BLaER1 treated with 17β-estradiol and CSF1 and Interleukin-3, amounts not matched to agents 10 nM and 100 nM (cell line): ENCODE data around the gene AP1G1.
"Not testable (repeated sequence)": the region's sequence is repeated elsewhere in the genome, so short reads cannot be mapped to it uniquely, and the experiment has no call there.

ENCODE experiments used
- H3K27ac ChIP-seq, 11 experiments: shearing (Covaris generic); formaldehyde crosslinking; 2 replicates each; pipeline ENCODE4 v1.8.1; 2022
- H3K27me3 ChIP-seq, 11 experiments: shearing (Covaris generic); formaldehyde crosslinking; 2 replicates each; pipeline ENCODE4 v1.8.1; 2022
- H3K36me3 ChIP-seq, 11 experiments: shearing (Covaris generic); formaldehyde crosslinking; 2 replicates each; pipeline ENCODE4 v1.8.1; 2022
- H3K4me1 ChIP-seq, 10 experiments: shearing (Covaris generic); formaldehyde crosslinking; 2 replicates each; pipeline ENCODE4 v1.8.1; 2022
- H3K4me2 ChIP-seq, 11 experiments: shearing (Covaris generic); formaldehyde crosslinking; 2 replicates each; pipeline ENCODE4 v1.8.1; 2022
- H3K4me3 ChIP-seq, 10 experiments: shearing (Covaris generic); formaldehyde crosslinking; 2 replicates each; pipeline ENCODE4 v1.8.1; 2022
- H3K9ac ChIP-seq, 11 experiments: shearing (Covaris generic); formaldehyde crosslinking; 2 replicates each; pipeline ENCODE4 v1.8.1; 2022
- H3K9me3 ChIP-seq, 11 experiments: shearing (Covaris generic); formaldehyde crosslinking; replicated peaks in 1 of 11; 2 replicates each; pipeline ENCODE4 v1.8.1; 2022
- H4K20me1 ChIP-seq, 11 experiments: shearing (Covaris generic); formaldehyde crosslinking; 2 replicates each; pipeline ENCODE4 v1.8.1; 2022
- Cebpa-rat ChIP-seq, 11 experiments: shearing (Covaris generic); IDR thresholded peaks; 2 replicates each; pipeline ENCODE4 v1.8.1; 2022

Gene AP1G1

DNA sequence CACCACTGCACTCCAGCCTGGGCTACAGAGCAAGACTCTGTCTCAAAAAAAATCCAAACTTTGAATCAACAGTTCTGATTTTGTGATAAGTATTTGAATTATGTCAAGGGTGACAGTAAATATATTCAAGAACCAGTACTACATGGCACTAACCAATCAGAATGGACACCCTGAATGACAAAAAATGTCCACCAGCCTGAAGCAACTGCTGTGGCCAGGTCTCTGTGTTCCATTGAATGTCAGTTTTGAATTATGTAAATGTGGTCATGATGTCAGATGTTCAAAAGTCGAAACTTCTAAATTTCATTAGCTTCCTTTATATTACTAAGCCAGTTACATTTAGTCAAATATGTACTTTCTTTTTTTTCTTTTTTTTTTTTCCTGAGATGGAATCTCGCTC lies 21.7 kb upstream of the AP1G1 start:
- Histone ChIP-seq H3K4me2 (no peak overlapping the region), H3K27me3 (no peaks in the 10 kb centered on the region), H3K27ac (no peak overlapping the region), H3K9me3 (peaks cover 0 to 5% (median 0%) of the 10 kb centered on the region in 11 experiments; a peak in 1 of 22 replicates), H3K36me3 (peaks cover 0 to 13% (median 4%) of the 10 kb centered on the region in 11 experiments; a peak in 8 of 22 replicates), H3K4me3 (no peak overlapping the region), H3K4me1 (0 out of 20 replicates have a peak, but pooled peaks cover 0 to 5% (median 0%) of the 10 kb centered on the region in 10 experiments), H3K9ac (no peak overlapping the region), H4K20me1 (no peaks in the 10 kb centered on the region)
- no peak for TF ChIP-seq Cebpa-rat (IDR thresholded peaks at IDR 0.05)

DNA sequence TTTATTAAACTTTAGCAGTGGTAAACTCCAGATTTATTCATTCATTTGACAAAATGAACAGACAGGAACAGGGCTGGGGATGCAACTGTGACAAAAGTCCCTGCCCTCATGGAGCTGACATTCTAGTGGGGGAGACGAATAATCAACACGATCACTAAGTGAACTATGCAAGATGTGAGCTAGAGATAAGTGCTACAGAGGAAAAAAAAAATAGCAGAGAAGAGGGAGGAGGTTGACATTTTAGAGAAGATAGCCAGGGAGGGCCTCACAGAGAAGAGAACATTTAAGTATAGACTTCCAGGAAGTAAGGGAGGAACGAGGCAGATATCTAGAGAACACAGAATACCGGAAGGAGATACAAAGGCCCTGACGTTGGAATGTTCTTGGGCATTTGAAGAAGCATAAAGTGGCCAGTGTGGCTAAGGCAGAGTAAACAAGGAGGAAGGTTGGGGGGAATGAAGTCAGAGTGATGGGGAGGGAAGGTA lies 17.9 kb upstream of the AP1G1 start:
- H4K20me1 ChIP-seq, result no peaks in the 10 kb centered on the region
- no peak for TF ChIP-seq Cebpa-rat (IDR thresholded peaks at IDR 0.05)
- H3K4me3 ChIP-seq, result no peak overlapping the region
- H3K9me3 ChIP-seq, result peaks cover 0 to 5% (median 0%) of the 10 kb centered on the region in 11 experiments; a peak in 1 of 22 replicates
- H3K9ac ChIP-seq, result no peak overlapping the region
- H3K4me2 ChIP-seq, result no peak overlapping the region
- H3K4me1 ChIP-seq, result 0 out of 20 replicates have a peak, but pooled peaks cover 0 to under 1% (median 0%) of the 10 kb centered on the region in 10 experiments
- H3K36me3 ChIP-seq, result peaks cover 0 to 34% (median 9%) of the 10 kb centered on the region in 11 experiments; a peak in 12 of 22 replicates
- no peak overlapping the region for H3K27ac ChIP-seq
- no peaks in the 10 kb centered on the region for H3K27me3 ChIP-seq

DNA sequence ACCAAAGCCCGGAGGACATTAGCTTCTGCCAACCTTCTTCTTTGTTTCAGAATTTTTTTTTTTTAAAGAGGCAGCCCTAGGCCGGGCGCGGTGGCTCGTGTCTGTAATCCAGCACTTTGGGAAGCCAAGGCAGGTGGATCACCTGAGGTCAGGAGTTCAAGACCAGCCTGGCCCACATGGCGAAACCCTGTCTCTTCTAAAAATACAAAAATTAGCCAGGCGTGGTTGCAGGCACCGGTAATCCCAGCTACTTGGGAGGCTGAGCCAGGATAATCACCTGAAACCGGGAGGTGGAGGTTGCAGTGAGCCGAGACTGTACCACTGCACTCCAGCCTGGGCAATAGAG lies 8.5 kb upstream of the AP1G1 start:
- peak overlapping the region in 5 of 11 experiments; percentile 7 to 69 (median 62); a peak in 8 of 22 replicates for H3K9ac ChIP-seq
- not testable (repeated sequence) for H4K20me1 ChIP-seq, H3K36me3 ChIP-seq, H3K27me3 ChIP-seq, H3K9me3 ChIP-seq, H3K4me3 ChIP-seq
- H3K27ac ChIP-seq, result peak overlapping the region in 9 of 11 experiments; percentile 10 to 85 (median 73); a peak in 18 of 22 replicates
- peaks cover 19 to 42% (median 29%) of the 10 kb centered on the region in 10 experiments; a peak in 19 of 20 replicates for H3K4me1 ChIP-seq
- H3K4me2 ChIP-seq, result peak overlapping the region in 8 of 11 experiments; percentile 12 to 84 (median 67); a peak in 14 of 22 replicates

DNA sequence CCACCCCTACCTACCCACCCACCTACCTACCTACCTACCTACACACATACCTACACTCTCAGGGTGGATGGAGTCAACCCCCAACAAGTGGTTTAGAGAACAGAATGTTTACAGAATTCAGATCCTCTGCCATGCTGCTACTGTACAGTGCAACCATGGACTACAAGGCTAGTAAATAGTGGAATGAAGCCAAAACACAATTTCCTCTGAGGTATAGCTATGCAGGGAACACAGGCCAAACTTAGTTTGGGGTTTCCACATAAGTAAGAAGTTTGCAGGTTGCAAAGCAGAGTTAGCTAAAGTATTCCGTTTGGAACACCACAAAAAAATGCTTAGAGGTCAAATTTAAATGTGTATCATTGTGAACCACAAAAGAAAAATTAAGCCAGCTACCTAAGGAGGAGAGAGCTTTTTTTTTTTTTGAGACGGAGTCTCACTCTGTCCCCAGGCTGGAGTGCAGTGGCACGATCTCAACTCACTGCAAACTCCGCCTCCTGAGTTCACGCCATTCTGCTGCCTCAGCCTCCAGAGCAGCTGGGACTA lies 2.7 kb upstream of the AP1G1 start:
- Histone ChIP-seq H4K20me1 (peaks cover 2 to 22% (median 16%) of the 10 kb centered on the region in 11 experiments; a peak in 20 of 22 replicates), H3K4me2 (peak overlapping the region in 3 of 11 experiments; percentile 7 to 23 (median 12); a peak in 3 of 22 replicates), H3K27ac (no peak overlapping the region), H3K36me3 (peaks cover 0 to 10% (median 4%) of the 10 kb centered on the region in 11 experiments; a peak in 9 of 22 replicates), H3K4me3 (no peak overlapping the region), H3K9ac (no peak overlapping the region), H3K27me3 (no peaks in the 10 kb centered on the region), H3K4me1 (peaks cover 18 to 44% (median 24%) of the 10 kb centered on the region in 10 experiments), H3K9me3 (no peaks in the 10 kb centered on the region)
- TF ChIP-seq Cebpa-rat (IDR thresholded peaks at IDR 0.05), result no peak

DNA sequence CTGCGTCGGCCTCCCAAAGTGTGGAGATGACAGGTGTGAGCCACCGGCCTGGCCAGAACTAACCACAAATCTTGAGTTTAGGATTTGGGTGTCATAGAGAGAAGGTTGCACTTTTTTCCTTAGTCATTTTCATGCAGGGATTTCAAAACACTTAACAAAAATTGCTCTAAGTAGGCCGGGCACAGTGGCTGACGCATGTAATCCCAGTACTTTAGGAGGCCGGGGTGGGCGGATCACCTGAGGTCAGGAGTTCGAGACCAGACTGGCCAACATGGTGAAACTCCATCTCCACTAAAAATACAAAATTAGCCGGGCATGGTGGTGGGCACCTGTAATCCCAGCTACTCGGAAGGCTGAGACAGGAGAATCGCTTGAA lies 1.5 kb upstream of the AP1G1 start:
- H3K4me2 ChIP-seq, result peak overlapping the region; percentile 76 to 86 (median 83); a peak in 20 of 22 replicates
- H3K4me3 ChIP-seq, result peak overlapping the region in 2 of 10 experiments; percentile 94 to 97; a peak in 1 of 20 replicates
- not testable (repeated sequence) for H3K27me3 ChIP-seq, H3K9me3 ChIP-seq
- H4K20me1 ChIP-seq, result peaks cover 12 to 34% (median 28%) of the 10 kb centered on the region in 11 experiments; a peak in 21 of 22 replicates
- H3K9ac ChIP-seq, result peak overlapping the region in 2 of 11 experiments; percentile 91 to 99; a peak in 2 of 22 replicates
- peaks cover 3 to 22% (median 13%) of the 10 kb centered on the region in 11 experiments; a peak in 18 of 22 replicates for H3K36me3 ChIP-seq
- peaks cover 26 to 44% (median 31%) of the 10 kb centered on the region in 10 experiments for H3K4me1 ChIP-seq
- peak overlapping the region in 8 of 11 experiments; percentile 94 to 100 (median 99); a peak in 10 of 22 replicates for H3K27ac ChIP-seq

DNA sequence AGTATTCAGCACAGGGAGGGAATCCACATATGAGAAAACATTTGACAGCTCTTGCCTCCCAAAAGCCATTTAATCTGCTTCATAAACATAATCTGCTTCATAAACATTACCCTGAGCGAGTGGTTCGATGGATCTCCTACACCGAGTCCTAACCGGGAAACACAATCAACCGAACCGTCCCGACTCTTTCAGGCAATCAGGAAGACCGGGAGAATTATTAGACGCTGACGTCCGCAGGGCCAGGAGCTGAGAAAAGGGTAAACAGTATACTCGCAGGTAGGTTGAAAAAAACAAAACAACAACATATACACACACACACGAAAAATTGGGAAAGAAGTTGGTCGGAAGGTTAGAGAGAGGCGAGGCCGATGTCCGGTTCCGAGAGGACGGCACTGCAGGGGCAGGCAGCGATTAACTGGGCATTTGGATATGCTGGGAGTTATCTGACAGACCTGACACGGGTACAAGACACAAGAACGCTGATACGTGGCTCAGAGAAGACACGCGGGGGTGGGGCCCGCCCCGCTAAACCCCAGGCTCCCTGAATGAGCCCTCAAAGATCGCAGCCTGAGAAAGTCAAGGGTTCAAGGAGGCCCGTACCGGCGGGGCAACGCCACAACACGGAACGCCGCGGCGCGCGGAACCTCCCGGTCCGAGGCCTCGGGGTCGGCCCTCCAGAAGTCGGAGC lies 585 bp downstream of the AP1G1 start:
- H3K9me3 ChIP-seq, result no peaks in the 10 kb centered on the region
- peak overlapping the region; percentile 72 to 95 (median 90) for H3K4me2 ChIP-seq
- peak overlapping the region; percentile 91 to 100 (median 97) for H3K9ac ChIP-seq
- H4K20me1 ChIP-seq, result peaks cover 31 to 55% (median 48%) of the 10 kb centered on the region in 11 experiments; a peak in 21 of 22 replicates
- no peaks in the 10 kb centered on the region for H3K27me3 ChIP-seq
- TF ChIP-seq Cebpa-rat (IDR thresholded peaks at IDR 0.05), result no peak
- H3K4me3 ChIP-seq, result peak overlapping the region; percentile 79 to 99 (median 94)
- peaks cover 26 to 44% (median 34%) of the 10 kb centered on the region in 10 experiments for H3K4me1 ChIP-seq
- H3K27ac ChIP-seq, result peak overlapping the region; percentile 94 to 100 (median 99)
- peaks cover 20 to 43% (median 32%) of the 10 kb centered on the region in 11 experiments; a peak in 20 of 22 replicates for H3K36me3 ChIP-seq

DNA sequence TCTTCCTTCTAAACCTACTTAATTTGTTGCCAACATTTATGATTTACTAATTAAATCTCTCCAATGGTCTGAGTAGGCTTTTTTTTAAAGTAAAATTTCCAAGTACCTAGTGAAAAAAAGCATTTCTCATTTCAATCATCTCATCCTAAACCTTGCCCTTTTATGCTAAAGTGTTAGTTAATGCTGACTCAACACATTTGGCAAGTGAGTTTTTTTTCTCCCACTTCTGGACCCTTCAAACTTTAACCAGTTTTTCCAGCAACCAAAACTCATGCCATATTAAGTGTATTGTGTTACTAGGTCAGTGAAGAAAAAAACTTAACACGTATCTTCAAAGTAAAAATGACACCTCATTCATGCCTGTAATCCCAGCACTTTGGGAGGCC lies 5.3 kb downstream of the AP1G1 start:
- Histone ChIP-seq H3K9me3 (no peaks in the 10 kb centered on the region), H3K4me1 (peaks cover 13 to 30% (median 21%) of the 10 kb centered on the region in 10 experiments), H3K27me3 (no peaks in the 10 kb centered on the region), H3K36me3 (peaks cover 56 to 91% (median 74%) of the 10 kb centered on the region in 11 experiments), H4K20me1 (peaks cover 65 to 98% (median 91%) of the 10 kb centered on the region in 11 experiments; a peak in 21 of 22 replicates), H3K27ac (no peak overlapping the region), H3K4me3 (no peak overlapping the region), H3K9ac (no peak overlapping the region), H3K4me2 (no peak overlapping the region)
- TF ChIP-seq Cebpa-rat (IDR thresholded peaks at IDR 0.05), result no peak

DNA sequence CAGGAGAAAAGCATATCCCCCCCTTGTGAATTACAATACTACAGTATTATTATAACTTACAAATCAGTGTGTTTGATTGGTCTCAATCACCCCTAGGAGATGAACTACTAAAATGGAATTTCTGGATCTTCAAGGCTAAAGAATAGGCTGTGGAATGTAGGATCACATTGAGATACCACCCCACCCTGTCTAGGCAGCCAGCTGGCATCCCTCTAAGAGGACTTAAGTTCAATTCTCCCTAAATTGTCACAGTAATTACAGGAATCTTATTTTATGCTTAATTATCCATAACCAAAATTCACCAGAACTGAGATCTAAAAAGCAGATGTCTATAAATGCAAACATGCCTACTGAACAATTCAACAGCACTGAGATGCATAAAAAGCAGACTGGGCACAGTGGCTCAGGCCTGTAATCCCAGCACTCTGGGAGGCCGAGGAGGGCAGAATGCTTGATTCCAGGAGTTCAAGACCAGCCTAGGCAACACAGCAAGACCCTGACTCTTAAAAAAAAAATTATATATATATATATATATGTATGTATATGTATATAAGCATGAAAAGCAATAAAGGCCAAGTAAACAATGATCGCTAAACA lies 12.0 kb downstream of the AP1G1 start:
- Histone ChIP-seq H3K9me3 (no peaks in the 10 kb centered on the region), H4K20me1 (peaks cover 82 to 99% (median 96%) of the 10 kb centered on the region in 11 experiments), H3K9ac (no peak overlapping the region), H3K27ac (no peak overlapping the region), H3K36me3 (peaks cover 49 to 81% (median 72%) of the 10 kb centered on the region in 11 experiments), H3K4me2 (no peak overlapping the region), H3K27me3 (no peaks in the 10 kb centered on the region), H3K4me3 (no peak overlapping the region), H3K4me1 (peaks cover 9 to 21% (median 15%) of the 10 kb centered on the region in 10 experiments; a peak in 18 of 20 replicates)
- no peak for TF ChIP-seq Cebpa-rat (IDR thresholded peaks at IDR 0.05)

DNA sequence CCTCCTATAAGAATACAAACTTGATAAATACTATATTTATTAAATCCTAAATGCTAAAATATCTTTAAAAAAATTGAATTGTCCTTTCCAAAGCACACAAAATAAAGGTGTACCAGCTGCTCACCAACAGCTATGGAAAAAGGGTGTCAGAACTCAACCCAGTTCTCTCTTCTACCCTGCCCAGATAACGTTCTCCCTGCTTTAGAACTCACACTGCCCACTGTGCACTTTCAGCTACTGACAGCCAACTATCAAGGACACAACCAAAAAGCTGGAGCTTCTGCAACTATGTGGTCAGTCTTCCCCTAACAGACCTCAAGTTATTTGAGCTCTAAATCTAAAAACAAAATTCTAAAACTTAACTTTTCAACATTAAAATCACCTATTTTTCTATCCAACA lies 13.7 kb downstream of the AP1G1 start:
- Histone ChIP-seq H3K4me1 (peaks cover 11 to 33% (median 21%) of the 10 kb centered on the region in 10 experiments; a peak in 18 of 20 replicates), H3K27me3 (no peaks in the 10 kb centered on the region), H3K36me3 (peaks cover 38 to 67% (median 58%) of the 10 kb centered on the region in 11 experiments), H3K4me3 (no peak overlapping the region), H3K27ac (no peak overlapping the region), H3K4me2 (no peak overlapping the region), H3K9ac (no peak overlapping the region; a peak in 1 of 22 replicates), H3K9me3 (no peaks in the 10 kb centered on the region), H4K20me1 (peaks cover 87 to 100% (median 99%) of the 10 kb centered on the region in 11 experiments)
- no peak for TF ChIP-seq Cebpa-rat (IDR thresholded peaks at IDR 0.05)
